Small intestine (tissue), 7 donors: Measurements from ENCODE around the gene MMP24OS. TPM values are rescaled to one million over a fixed set of nuclear protein-coding genes. Genes with fewer than 3 reads are reported as not detected.

Source experiments
- DNase-seq, 2 donors: peaks; one replicate each; pipeline versions ENCODE4 v3.0.0 to v3.0.0-alpha.2; 2013
- FAIRE-seq: peaks from 2 replicates; lab custom pipeline; 2012; peaks lifted over from hg19 to GRCh38; lab: Jason Lieb, UNC
- H3K27ac ChIP-seq, 3 donors: one replicate each; pipeline ENCODE4 v1.5.1; 2013; ENCODE audit warnings: low read length in 2 of 3, mild to moderate bottlenecking in 2 of 3, control low read depth in 1 of 3, inconsistent platforms in 1 of 3, low read depth in 1 of 3, moderate library complexity in 1 of 3
- H3K27me3 ChIP-seq, 3 donors: one replicate each; pipeline ENCODE4 v1.6.1; 2013; ENCODE audit warnings: low read length in 3 of 3, inconsistent platforms in 1 of 3; ENCODE audit not compliant: control insufficient read depth in 3 of 3, insufficient read depth in 3 of 3
- H3K36me3 ChIP-seq, 3 donors: one replicate each; pipeline ENCODE4 v1.6.1; 2013; ENCODE audit warnings: low read length in 3 of 3, inconsistent platforms in 1 of 3, low read depth in 1 of 3, mild to moderate bottlenecking in 1 of 3, moderate library complexity in 1 of 3; ENCODE audit not compliant: control insufficient read depth in 3 of 3, insufficient read depth in 2 of 3
- H3K4me1 ChIP-seq, 3 donors: one replicate each; pipeline ENCODE4 v1.6.1; 2013; ENCODE audit warnings: low read length in 2 of 3, inconsistent platforms in 1 of 3, low read depth in 1 of 3, mild to moderate bottlenecking in 1 of 3, moderate library complexity in 1 of 3; ENCODE audit not compliant: control insufficient read depth in 3 of 3, insufficient read depth in 2 of 3
- H3K4me3 ChIP-seq, 3 donors: one replicate each; pipeline ENCODE4 v1.5.1; 2013; ENCODE audit warnings: low read length in 3 of 3, control low read depth in 1 of 3, inconsistent platforms in 1 of 3, low read depth in 1 of 3, mild to moderate bottlenecking in 1 of 3, moderate library complexity in 1 of 3
- H3K9me3 ChIP-seq, 2 donors: one replicate each; pipeline ENCODE4 v1.6.1; 2013; ENCODE audit warnings: low read depth in 1 of 2, low read length in 1 of 2; ENCODE audit not compliant: control insufficient read depth in 2 of 2, insufficient read depth in 1 of 2
- WGBS, 3 donors: extraction: QIAGEN DNeasy Blood & Tissue Kit; methylation state at CpG; one replicate each; pipeline ENCODE4 v1.1.7; 2013; 5-methylcytosine and 5-hydroxymethylcytosine counted together
- polyA plus RNA-seq, 4 donors: library from polyadenylated mRNA; stranded (reverse) in 3 of 4; unstranded in 1 of 4; fragments of 200-250 nt in 3 of 4; fragments of 120-200 nt in 1 of 4; gene quantifications; one replicate each; pipeline versions ENCODE4 v1.2.1 to v1.2.3, GENCODE V29; 2013
- donor health status: healthy with polysubstance abuse.
- donor health status: control.
- donor health status: control.
- donor health status: Bipolar disorder and iron deficiency.
- donor health status: healthy.

The MMP24OS gene
- polyA plus RNA-seq, 4 donors = 28.4 to 88.8 (median 56.3) TPM

GRCh38 chr20:35284992-35285805 is 7.3 kb upstream of the MMP24OS start:
- no peak for DNase-seq
- no peak for FAIRE-seq
- Histone ChIP-seq H3K4me1 (peaks cover 5 to 35% (median 13%) of the 10 kb centered on the region in 3 donors), H3K9me3 (no peaks in the 10 kb centered on the region), H3K36me3 (peaks cover 0 to 29% (median 7%) of the 10 kb centered on the region in 3 donors), H3K27me3 (no peaks in the 10 kb centered on the region), H3K27ac (peak overlapping the region; percentile 80 to 87 (median 86)), H3K4me3 (peak overlapping the region; percentile 90 to 99 (median 97))
- WGBS, 3 donors = 32 to 48% (median 43%) methylated on average over 19 of the region's 19 CpGs

- peak within 1 kb of the TSS; percentile 90 to 99 (median 97) for H3K4me3 ChIP-seq
- H3K27me3 ChIP-seq = no peaks in the 10 kb centered on the region
- peaks cover 5 to 35% (median 13%) of the 10 kb centered on the region in 3 donors for H3K4me1 ChIP-seq
- peaks cover 7 to 37% (median 11%) of the 10 kb centered on the region in 3 donors for H3K36me3 ChIP-seq
- H3K9me3 ChIP-seq = no peaks in the 10 kb centered on the region
- peak within 1 kb of the TSS; percentile 80 to 87 (median 86) for H3K27ac ChIP-seq
- DNase-seq (peak; percentile 93 to 97), FAIRE-seq (no peak)
- WGBS, 3 donors = 0 to 1% (median 0%) methylated on average over 57 to 61 of the region's 61 CpGs
Measured at GRCh38 chr20:35284267-35284991, 6.5 kb upstream of the MMP24OS start, which contains the start of gene EIF6. Gene EIF6, minus strand, starts transcription at chr20:35284772. Its CDS starts 285 bp downstream, at chr20:35284487.

- Histone ChIP-seq H3K9me3 (no peaks in the 10 kb centered on the region), H3K27ac (peak overlapping the region; percentile 80 to 87 (median 86)), H3K4me3 (peak overlapping the region; percentile 90 to 99 (median 97)), H3K36me3 (peaks cover 9 to 45% (median 15%) of the 10 kb centered on the region in 3 donors), H3K27me3 (no peaks in the 10 kb centered on the region), H3K4me1 (peaks cover 5 to 35% (median 13%) of the 10 kb centered on the region in 3 donors)
- WGBS, 3 donors = 6 to 16% (median 11%) methylated on average over 24 of the region's 24 CpGs
- peak in 1 of 2 donors; percentile 56 for DNase-seq
- FAIRE-seq = no peak
Measured at GRCh38 chr20:35283441-35284266, 5.7 kb upstream of the MMP24OS start.

- no peak for FAIRE-seq
- Histone ChIP-seq H3K4me1 (peaks cover 5 to 27% (median 11%) of the 10 kb centered on the region in 3 donors), H3K4me3 (no peak overlapping the region), H3K36me3 (peaks cover 9 to 57% (median 15%) of the 10 kb centered on the region in 3 donors), H3K9me3 (no peaks in the 10 kb centered on the region), H3K27me3 (no peaks in the 10 kb centered on the region), H3K27ac (no peak overlapping the region)
- WGBS, 3 donors = 94 to 95% (median 94%) methylated on average over 10 of the region's 10 CpGs
- no peak for DNase-seq
Measured at GRCh38 chr20:35281506-35282101, 3.7 kb upstream of the MMP24OS start.

GRCh38 chr20:35280523-35280922 is 2.6 kb upstream of the MMP24OS start:
- Histone ChIP-seq H3K9me3 (no peaks in the 10 kb centered on the region), H3K4me1 (peaks cover 5 to 22% (median 7%) of the 10 kb centered on the region in 3 donors), H3K27ac (peak overlapping the region in 1 of 3 donors; percentile 9), H3K27me3 (no peaks in the 10 kb centered on the region), H3K36me3 (peaks cover 9 to 68% (median 15%) of the 10 kb centered on the region in 3 donors), H3K4me3 (no peak overlapping the region)
- 93 to 98% (median 96%) methylated on average over 6 of the region's 6 CpGs for WGBS, 3 donors
- FAIRE-seq = no peak
- no peak for DNase-seq

- Histone ChIP-seq H3K27me3 (no peaks in the 10 kb centered on the region), H3K4me1 (peaks cover 4 to 15% (median 5%) of the 10 kb centered on the region in 3 donors), H3K27ac (peak overlapping the region in 2 of 3 donors; percentile 2 to 3), H3K36me3 (peaks cover 9 to 77% (median 15%) of the 10 kb centered on the region in 3 donors), H3K4me3 (no peak overlapping the region), H3K9me3 (no peaks in the 10 kb centered on the region)
- FAIRE-seq (no peak), DNase-seq (no peak)
- WGBS, 3 donors = 78 to 85% (median 85%) methylated on average over 7 of the region's 7 CpGs
Measured at GRCh38 chr20:35279533-35280174, 1.7 kb upstream of the MMP24OS start.

- no peak for FAIRE-seq
- no peaks in the 10 kb centered on the region for H3K9me3 ChIP-seq
- H3K4me3 ChIP-seq = no peak overlapping the region
- H3K27ac ChIP-seq = peak overlapping the region; percentile 2 to 96 (median 96)
- peaks cover 4 to 15% (median 5%) of the 10 kb centered on the region in 3 donors for H3K4me1 ChIP-seq
- no peak for DNase-seq
- H3K36me3 ChIP-seq = peaks cover 9 to 83% (median 15%) of the 10 kb centered on the region in 3 donors
- 69 to 86% (median 73%) methylated on average over 5 of the region's 5 CpGs for WGBS, 3 donors
- no peaks in the 10 kb centered on the region for H3K27me3 ChIP-seq
Measured at GRCh38 chr20:35279040-35279439, 1.1 kb upstream of the MMP24OS start.
